Brain microvascular endothelial cell (primary cell): Measurements from ENCODE around the gene C4BPB.
A peak's percentile ranks its signal among the peaks of the same experiment; 100 is the strongest.

Experiments used
- DNase-seq: peaks from one replicate; pipeline ENCODE4 v3.0.0-alpha.2; 2020
- H3K27ac ChIP-seq: fragments of 250-450 bp; sonication (Bioruptor Pico); 2 replicates; pipeline ENCODE4 v1.5.1; 2020; ENCODE audit warnings: mild to moderate bottlenecking, moderate library complexity
- H3K27me3 ChIP-seq: fragments of 250-450 bp; sonication (Bioruptor Pico); replicated peaks from 2 replicates; pipeline ENCODE4 v1.5.1; 2020; ENCODE audit warnings: mild to moderate bottlenecking
- H3K36me3 ChIP-seq: fragments of 250-450 bp; sonication (Bioruptor Pico); replicated peaks from 2 replicates; pipeline ENCODE4 v1.5.1; 2020; ENCODE audit warnings: mild to moderate bottlenecking
- H3K4me3 ChIP-seq: 2 replicates; pipeline ENCODE4 v1.5.1; 2011; ENCODE audit warnings: low read depth, mild to moderate bottlenecking, control low read depth, low read length, moderate library complexity
- in situ Hi-C: cut with HindIII; loops from 2 replicates; pipeline ENCODE4 v1.10.0; 2017; ENCODE audit warnings: low sequenced_read_pairs, low pct_ligation_motif_present
- TF ChIP-seq, protein P1 (sequence below): IDR thresholded peaks from 2 replicates; pipeline ENCODE4 v1.5.1; 2011; ENCODE audit warnings: low read depth, mild to moderate bottlenecking, moderate library complexity, low read length, control low read depth, inconsistent platforms; ENCODE audit errors: missing control alignments

C4BPB gene

DNA sequence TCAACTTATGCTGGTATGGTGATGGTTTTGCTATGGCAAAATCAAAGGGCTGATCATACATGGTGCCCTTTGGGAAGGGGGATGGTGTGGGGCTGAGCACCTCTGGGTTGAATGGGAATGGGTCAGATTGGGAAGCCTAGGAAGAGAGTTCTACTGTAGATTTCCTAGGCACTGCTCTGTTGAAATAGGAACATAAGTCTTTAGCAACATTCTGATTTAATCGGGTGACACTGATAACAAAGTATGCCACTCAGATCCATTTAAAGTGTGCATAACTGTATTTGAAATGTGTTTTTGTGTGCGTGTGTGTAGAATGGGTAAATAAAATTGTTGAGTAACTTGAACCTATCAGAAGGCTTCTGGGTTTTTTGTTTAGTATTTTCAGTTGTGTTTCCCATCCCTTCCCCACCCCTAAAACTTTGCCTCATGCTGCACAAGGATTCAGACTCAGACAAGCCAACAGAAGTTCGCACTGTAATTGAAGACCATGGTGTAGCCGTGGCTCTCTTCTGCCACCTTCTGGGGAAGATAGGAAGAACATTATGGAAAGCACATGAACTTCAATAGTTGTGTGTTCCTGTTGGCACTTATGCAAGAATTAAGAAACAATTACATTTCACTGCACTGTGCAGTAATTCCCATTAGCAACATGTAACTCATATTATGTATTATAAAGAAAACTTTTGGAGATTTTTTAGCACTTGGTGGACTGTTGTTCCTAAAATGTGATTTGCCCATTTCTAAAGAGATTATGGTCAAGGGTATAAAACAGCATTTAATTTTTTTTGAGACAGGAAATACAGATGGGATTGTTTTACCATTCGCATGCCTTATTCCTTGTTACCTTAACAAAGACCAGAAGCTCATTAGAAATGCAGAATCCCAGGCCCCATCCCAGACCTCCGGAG, 10.9 kb upstream of the C4BPB start:
- Histone ChIP-seq H3K36me3 (no peaks in the 10 kb centered on the region), H3K4me3 (no peak overlapping the region), H3K27ac (no peak overlapping the region), H3K27me3 (no peaks in the 10 kb centered on the region)
- peak; percentile 81 for DNase-seq
- TF ChIP-seq, protein P1, sequence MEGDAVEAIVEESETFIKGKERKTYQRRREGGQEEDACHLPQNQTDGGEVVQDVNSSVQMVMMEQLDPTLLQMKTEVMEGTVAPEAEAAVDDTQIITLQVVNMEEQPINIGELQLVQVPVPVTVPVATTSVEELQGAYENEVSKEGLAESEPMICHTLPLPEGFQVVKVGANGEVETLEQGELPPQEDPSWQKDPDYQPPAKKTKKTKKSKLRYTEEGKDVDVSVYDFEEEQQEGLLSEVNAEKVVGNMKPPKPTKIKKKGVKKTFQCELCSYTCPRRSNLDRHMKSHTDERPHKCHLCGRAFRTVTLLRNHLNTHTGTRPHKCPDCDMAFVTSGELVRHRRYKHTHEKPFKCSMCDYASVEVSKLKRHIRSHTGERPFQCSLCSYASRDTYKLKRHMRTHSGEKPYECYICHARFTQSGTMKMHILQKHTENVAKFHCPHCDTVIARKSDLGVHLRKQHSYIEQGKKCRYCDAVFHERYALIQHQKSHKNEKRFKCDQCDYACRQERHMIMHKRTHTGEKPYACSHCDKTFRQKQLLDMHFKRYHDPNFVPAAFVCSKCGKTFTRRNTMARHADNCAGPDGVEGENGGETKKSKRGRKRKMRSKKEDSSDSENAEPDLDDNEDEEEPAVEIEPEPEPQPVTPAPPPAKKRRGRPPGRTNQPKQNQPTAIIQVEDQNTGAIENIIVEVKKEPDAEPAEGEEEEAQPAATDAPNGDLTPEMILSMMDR = peak; percentile 93
- in situ Hi-C loops = loop anchor here (25.0 kb wide), 1 partner anchor 335 kb away; no protein-coding TSS in a partner anchor

DNA sequence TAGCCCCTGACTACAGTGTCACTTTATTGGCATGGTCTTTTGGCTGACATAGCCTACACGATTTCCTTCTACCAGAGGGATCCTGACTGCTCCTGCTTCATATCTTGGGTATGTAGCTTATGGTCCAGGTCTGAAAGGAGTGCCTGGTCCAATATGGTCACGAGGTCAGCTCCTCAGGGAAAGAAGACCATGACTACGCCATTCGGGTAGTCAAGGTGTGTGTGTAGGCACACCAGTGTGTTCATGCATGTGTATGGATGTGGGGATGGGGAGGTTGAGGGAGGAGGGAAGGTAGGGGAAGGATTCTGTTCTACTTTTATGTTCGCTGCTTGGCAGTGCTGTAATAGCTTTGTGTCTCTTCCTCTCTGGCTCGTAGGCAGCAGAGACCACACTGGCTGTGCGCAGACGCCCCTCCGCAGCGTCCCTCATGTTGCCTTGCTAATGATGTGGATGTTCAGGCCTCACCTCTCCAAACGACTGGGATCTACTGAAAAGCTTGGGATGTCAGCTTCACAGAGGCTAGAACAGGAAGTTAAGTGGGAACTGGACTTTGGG, 10.0 kb upstream of the C4BPB start:
- no peak for DNase-seq
- H3K36me3 ChIP-seq = no peaks in the 10 kb centered on the region
- no peak overlapping the region for H3K4me3 ChIP-seq
- in situ Hi-C loops = loop anchor here (25.0 kb wide), 1 partner anchor 334 kb away; no protein-coding TSS in a partner anchor
- TF ChIP-seq, protein P1 = no peak
- H3K27ac ChIP-seq = no peak overlapping the region
- no peaks in the 10 kb centered on the region for H3K27me3 ChIP-seq

DNA sequence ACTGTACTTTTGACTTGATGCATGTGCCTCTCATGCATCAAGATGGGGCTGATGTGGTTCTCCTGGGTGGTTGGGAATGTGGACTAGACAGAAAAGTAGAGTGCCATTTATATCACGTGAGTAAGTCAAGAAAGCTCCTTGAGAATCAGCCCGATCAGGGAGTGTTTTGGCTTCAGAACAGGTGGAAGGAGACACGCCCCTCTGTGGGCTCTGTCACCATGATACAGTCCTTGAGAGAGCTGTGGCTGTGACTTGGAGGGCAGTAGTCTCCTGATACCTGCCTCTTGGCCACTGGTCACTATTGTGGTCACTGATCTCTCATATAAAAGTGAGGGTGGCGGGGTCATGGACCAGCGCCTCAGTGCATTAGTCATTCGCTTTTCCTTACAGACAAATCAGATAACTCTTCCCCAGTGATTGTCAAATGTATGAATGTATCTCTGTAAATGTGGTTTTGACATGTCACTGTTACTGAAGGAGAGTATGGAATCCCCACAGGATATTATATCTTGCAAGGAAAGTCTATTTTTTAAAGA, 8.9 kb upstream of the C4BPB start:
- Histone ChIP-seq H3K27me3 (no peaks in the 10 kb centered on the region), H3K36me3 (no peaks in the 10 kb centered on the region), H3K27ac (no peak overlapping the region), H3K4me3 (no peak overlapping the region)
- TF ChIP-seq, protein P1 = no peak
- no peak for DNase-seq
- in situ Hi-C loops = loop anchor here (25.0 kb wide), 1 partner anchor 333 kb away; no protein-coding TSS in a partner anchor

DNA sequence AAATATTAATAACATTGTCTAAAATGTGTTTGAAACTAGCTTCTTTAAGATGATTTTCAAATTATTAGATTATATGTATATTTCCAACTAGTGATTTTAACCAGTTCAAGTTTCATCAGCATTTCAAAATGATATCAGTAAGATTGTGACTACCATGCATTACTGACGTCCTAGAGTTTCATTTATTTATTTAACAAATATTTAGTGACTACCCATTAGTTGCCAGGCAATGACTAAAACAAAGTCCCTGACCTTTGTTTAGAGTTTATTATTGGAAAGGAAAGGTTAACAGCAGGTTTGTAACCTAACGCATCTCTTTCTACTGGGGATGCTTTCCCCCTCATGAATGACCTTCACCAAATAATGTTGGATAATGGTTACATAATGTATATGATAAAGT, 7.6 kb upstream of the C4BPB start:
- H3K27me3 ChIP-seq = no peaks in the 10 kb centered on the region
- DNase-seq = no peak
- TF ChIP-seq, protein P1 = no peak
- H3K36me3 ChIP-seq = no peaks in the 10 kb centered on the region
- H3K4me3 ChIP-seq = no peak overlapping the region
- H3K27ac ChIP-seq = no peak overlapping the region
- in situ Hi-C loops = loop anchor here (25.0 kb wide), 1 partner anchor 331 kb away; no protein-coding TSS in a partner anchor

DNA sequence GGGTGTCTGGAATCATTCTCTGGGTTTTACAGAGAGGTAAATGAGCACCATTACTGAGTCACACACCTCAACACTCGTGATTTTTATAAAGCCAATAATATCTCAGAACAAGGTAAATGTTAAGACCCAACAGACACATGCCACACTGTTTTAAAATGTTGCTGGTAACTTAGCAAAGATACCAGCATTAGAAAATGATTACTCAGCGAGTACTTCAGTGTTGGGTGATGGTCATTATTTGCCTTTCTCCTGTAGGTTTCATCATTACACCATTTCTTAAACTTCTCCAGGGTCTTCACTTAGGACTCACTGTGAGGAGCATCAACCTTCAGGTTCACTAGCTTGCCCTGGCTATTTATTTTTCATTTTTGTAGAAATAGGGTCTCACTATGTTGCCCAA, 6.9 kb upstream of the C4BPB start:
- DNase-seq = no peak
- no peaks in the 10 kb centered on the region for H3K27me3 ChIP-seq
- TF ChIP-seq, protein P1 = no peak
- in situ Hi-C loops = loop anchor here (25.0 kb wide), 1 partner anchor 330 kb away; no protein-coding TSS in a partner anchor
- no peaks in the 10 kb centered on the region for H3K36me3 ChIP-seq
- no peak overlapping the region for H3K27ac ChIP-seq
- H3K4me3 ChIP-seq = no peak overlapping the region
